Measurements from ENCODE around the gene NKAIN2.

GRCh38 chr6:124772733-124773319, 969.2 kb downstream of the NKAIN2 start:
- no peak for TF ChIP-seq CTCF (optimal IDR thresholded peaks at IDR 0.05 in 1 of 3, IDR thresholded peaks at IDR 0.05 in 1 of 3, conservative IDR thresholded peaks at IDR 0.05 in 1 of 3; ENCODE audit: extremely low read depth in 1 of 3, insufficient read depth in 2 of 3, low read length in 3 of 3)
- no peak for TF ChIP-seq EZH2 (IDR thresholded peaks at IDR 0.05; ENCODE audit: low read length)
